Measurements from ENCODE around the gene ASB10. TPM values are rescaled to one million over a fixed set of nuclear protein-coding genes. Genes with fewer than 3 reads are reported as not detected.

The ASB10 gene
- total and polyA plus RNA-seq, 7 experiments from 2014 or later: not detected

DNA sequence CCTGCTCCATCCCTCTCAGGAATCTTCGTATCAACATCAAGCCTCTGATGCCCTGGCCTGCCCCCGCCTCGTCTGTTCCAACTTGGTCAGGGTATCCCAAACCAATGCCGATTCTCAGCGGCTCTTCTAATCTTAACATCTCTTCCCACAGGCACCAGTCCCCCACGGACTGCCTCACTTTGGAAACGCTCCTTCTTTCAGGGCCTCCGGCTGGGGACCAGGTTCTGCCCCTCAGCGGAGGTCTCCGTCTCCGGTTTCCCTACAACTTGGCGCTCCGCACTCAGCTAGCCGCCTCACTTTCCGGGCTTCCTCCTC, 39.5 kb upstream of the ASB10 start:
- Mint-ChIP-seq H3K27me3 (peaks cover 0 to 6% (median 0%) of the 10 kb centered on the region in 5 donors), H3K27ac (peak overlapping the region; percentile 68 to 97 (median 95)), H3K9me3 (no peaks in the 10 kb centered on the region), H3K4me1 (peaks cover 27 to 49% (median 41%) of the 10 kb centered on the region in 7 donors), H3K36me3 (peaks cover 9 to 34% (median 11%) of the 10 kb centered on the region in 5 donors), H3K4me3 (peak overlapping the region; percentile 90 to 99 (median 97))
- Histone ChIP-seq H3K9me3 (ENCODE audit: control insufficient read depth in 2 of 3, low read length in 3 of 3) (no peaks in the 10 kb centered on the region), H3K27me3 (ENCODE audit: control insufficient read depth in 2 of 2, insufficient read depth in 2 of 2, low read length in 2 of 2) (no peaks in the 10 kb centered on the region), H3K4me3 (ENCODE audit: low read length) (peak overlapping the region; percentile 91), H3K27ac (ENCODE audit: low read depth, low read length) (peak overlapping the region; percentile 84), H3K36me3 (ENCODE audit: control insufficient read depth in 2 of 3, insufficient read depth in 3 of 3, low read length in 3 of 3) (peaks cover 8 to 35% (median 9%) of the 10 kb centered on the region in 3 experiments), H3K4me1 (ENCODE audit: control insufficient read depth in 2 of 2, insufficient read depth in 2 of 2, low read length in 2 of 2) (peaks cover 10 to 21% of the 10 kb centered on the region in 2 donors)
- ChIA-PET CTCF (no interaction called here), POLR2A (interaction anchor here (0.5 to 2.2 kb wide), 4 partner anchors 17 to 1644 kb away, joined by 3 to 10 read pairs (median 6); partner anchors contain the start of gene NUB1)
- intact Hi-C loops (cut with micrococcal nuclease): loop anchor here (2.0 to 10.0 kb wide), 9 partner anchors 214 to 1962 kb away; partner anchors contain the start of genes RHEB (in 2 of the 2), ATP6V0E2 (in 1 of the 2), KMT2C (in 1 of the 2) and PRKAG2 (in 1 of the 2)
- DNase-seq (no peak), ATAC-seq (no peak)

- POLR2A ChIA-PET: interaction anchor here (0.5 to 2.2 kb wide), 4 partner anchors 18 to 1643 kb away, joined by 3 to 10 read pairs (median 5); partner anchors contain the start of gene NUB1
- no peaks in the 10 kb centered on the region for H3K9me3 Mint-ChIP-seq
- H3K27me3 Mint-ChIP-seq: peaks cover 0 to 6% (median 0%) of the 10 kb centered on the region in 5 donors
- peaks cover 9 to 35% (median 11%) of the 10 kb centered on the region in 5 donors for H3K36me3 Mint-ChIP-seq
- DNase-seq (no peak), ATAC-seq (no peak)
- H3K36me3 ChIP-seq (ENCODE audit: control insufficient read depth in 2 of 3, insufficient read depth in 3 of 3, low read length in 3 of 3): peaks cover 9 to 38% (median 10%) of the 10 kb centered on the region in 3 experiments
- no peaks in the 10 kb centered on the region for H3K9me3 ChIP-seq (ENCODE audit: control insufficient read depth in 2 of 3, low read length in 3 of 3)
- H3K27me3 ChIP-seq (ENCODE audit: control insufficient read depth in 2 of 2, insufficient read depth in 2 of 2, low read length in 2 of 2): no peaks in the 10 kb centered on the region
- H3K4me1 ChIP-seq (ENCODE audit: control insufficient read depth in 2 of 2, insufficient read depth in 2 of 2, low read length in 2 of 2): peaks cover 9 to 20% of the 10 kb centered on the region in 2 donors
- peaks cover 27 to 44% (median 39%) of the 10 kb centered on the region in 7 donors for H3K4me1 Mint-ChIP-seq
- H3K27ac Mint-ChIP-seq: peak overlapping the region in 6 of 9 donors; percentile 54 to 95 (median 92)
- peak overlapping the region; percentile 91 for H3K4me3 ChIP-seq (ENCODE audit: low read length)
- peak overlapping the region; percentile 84 for H3K27ac ChIP-seq (ENCODE audit: low read depth, low read length)
- CTCF ChIA-PET: no interaction called here
- intact Hi-C loops (cut with micrococcal nuclease): loop anchor here (2.0 to 10.0 kb wide), 9 partner anchors 214 to 1961 kb away; partner anchors contain the start of genes RHEB (in 2 of the 2), ATP6V0E2 (in 1 of the 2), KMT2C (in 1 of the 2) and PRKAG2 (in 1 of the 2)
- peak overlapping the region; percentile 90 to 99 (median 97) for H3K4me3 Mint-ChIP-seq
Observed at GRCh38 chr7:151225948-151226510, 39.0 kb upstream of the ASB10 start.

- peaks cover 14 to 51% (median 20%) of the 10 kb centered on the region in 5 donors for H3K36me3 Mint-ChIP-seq
- intact Hi-C loops (cut with micrococcal nuclease): loop anchor here in 1 of 2 donors (10.0 kb wide), 2 partner anchors 819 to 1959 kb away; partner anchors contain the start of gene ZNF783
- POLR2A ChIA-PET: no interaction called here
- Histone ChIP-seq H3K27me3 (ENCODE audit: control insufficient read depth in 2 of 2, insufficient read depth in 2 of 2, low read length in 2 of 2) (no peaks in the 10 kb centered on the region), H3K4me3 (ENCODE audit: low read length) (no peak overlapping the region), H3K4me1 (ENCODE audit: control insufficient read depth in 2 of 2, insufficient read depth in 2 of 2, low read length in 2 of 2) (peaks cover 9 to 20% of the 10 kb centered on the region in 2 donors), H3K27ac (ENCODE audit: low read depth, low read length) (no peak overlapping the region), H3K9me3 (ENCODE audit: control insufficient read depth in 2 of 3, low read length in 3 of 3) (no peaks in the 10 kb centered on the region), H3K36me3 (ENCODE audit: control insufficient read depth in 2 of 3, insufficient read depth in 3 of 3, low read length in 3 of 3) (peaks cover 15 to 60% (median 18%) of the 10 kb centered on the region in 3 experiments)
- CTCF ChIA-PET: no interaction called here
- peak overlapping the region in 1 of 10 donors; percentile 37 for H3K4me3 Mint-ChIP-seq
- H3K4me1 Mint-ChIP-seq: peaks cover 29 to 45% (median 39%) of the 10 kb centered on the region in 7 donors
- no peak for ATAC-seq
- H3K9me3 Mint-ChIP-seq: no peaks in the 10 kb centered on the region
- H3K27me3 Mint-ChIP-seq: no peaks in the 10 kb centered on the region
- no peak overlapping the region for H3K27ac Mint-ChIP-seq
- no peak for DNase-seq
Observed at GRCh38 chr7:151223728-151224127, 36.7 kb upstream of the ASB10 start.

GRCh38 chr7:151218170-151218569, 31.1 kb upstream of the ASB10 start:
- H3K36me3 ChIP-seq (ENCODE audit: control insufficient read depth in 2 of 3, insufficient read depth in 3 of 3, low read length in 3 of 3): peaks cover 19 to 96% (median 29%) of the 10 kb centered on the region in 3 experiments
- peaks cover 0 to 8% (median 0%) of the 10 kb centered on the region in 7 donors for H3K4me1 Mint-ChIP-seq
- no peaks in the 10 kb centered on the region for H3K27me3 ChIP-seq (ENCODE audit: control insufficient read depth in 2 of 2, insufficient read depth in 2 of 2, low read length in 2 of 2)
- H3K9me3 ChIP-seq (ENCODE audit: control insufficient read depth in 2 of 3, low read length in 3 of 3): no peaks in the 10 kb centered on the region
- H3K4me1 ChIP-seq (ENCODE audit: control insufficient read depth in 2 of 2, insufficient read depth in 2 of 2, low read length in 2 of 2): no peaks in the 10 kb centered on the region
- ATAC-seq (no peak), DNase-seq (no peak)
- no peak overlapping the region for H3K4me3 Mint-ChIP-seq
- H3K27ac Mint-ChIP-seq: peak overlapping the region in 1 of 9 donors; percentile 31
- POLR2A ChIA-PET: no interaction called here
- H3K4me3 ChIP-seq (ENCODE audit: low read length): no peak overlapping the region
- peaks cover 26 to 60% (median 35%) of the 10 kb centered on the region in 5 donors for H3K36me3 Mint-ChIP-seq
- intact Hi-C loops (cut with micrococcal nuclease): no loop called here
- H3K27ac ChIP-seq (ENCODE audit: low read depth, low read length): no peak overlapping the region
- no peaks in the 10 kb centered on the region for H3K27me3 Mint-ChIP-seq
- CTCF ChIA-PET: no interaction called here
- no peaks in the 10 kb centered on the region for H3K9me3 Mint-ChIP-seq

- DNase-seq (no peak), ATAC-seq (no peak)
- intact Hi-C loops (cut with micrococcal nuclease): no loop called here
- CTCF ChIA-PET: no interaction called here
- Histone ChIP-seq H3K27me3 (ENCODE audit: control insufficient read depth in 2 of 2, insufficient read depth in 2 of 2, low read length in 2 of 2) (no peaks in the 10 kb centered on the region), H3K9me3 (ENCODE audit: control insufficient read depth in 2 of 3, low read length in 3 of 3) (no peaks in the 10 kb centered on the region), H3K36me3 (ENCODE audit: control insufficient read depth in 2 of 3, insufficient read depth in 3 of 3, low read length in 3 of 3) (peaks cover 10 to 83% (median 19%) of the 10 kb centered on the region in 3 experiments), H3K4me1 (ENCODE audit: control insufficient read depth in 2 of 2, insufficient read depth in 2 of 2, low read length in 2 of 2) (no peaks in the 10 kb centered on the region), H3K27ac (ENCODE audit: low read depth, low read length) (no peak overlapping the region), H3K4me3 (ENCODE audit: low read length) (no peak overlapping the region)
- Mint-ChIP-seq H3K27ac (no peak overlapping the region), H3K36me3 (peaks cover 26 to 46% (median 28%) of the 10 kb centered on the region in 5 donors), H3K4me3 (no peak overlapping the region), H3K9me3 (no peaks in the 10 kb centered on the region), H3K27me3 (no peaks in the 10 kb centered on the region), H3K4me1 (peaks cover 0 to 5% (median 0%) of the 10 kb centered on the region in 7 donors)
- POLR2A ChIA-PET: no interaction called here
Observed at GRCh38 chr7:151215396-151215795, 28.3 kb upstream of the ASB10 start.

DNA sequence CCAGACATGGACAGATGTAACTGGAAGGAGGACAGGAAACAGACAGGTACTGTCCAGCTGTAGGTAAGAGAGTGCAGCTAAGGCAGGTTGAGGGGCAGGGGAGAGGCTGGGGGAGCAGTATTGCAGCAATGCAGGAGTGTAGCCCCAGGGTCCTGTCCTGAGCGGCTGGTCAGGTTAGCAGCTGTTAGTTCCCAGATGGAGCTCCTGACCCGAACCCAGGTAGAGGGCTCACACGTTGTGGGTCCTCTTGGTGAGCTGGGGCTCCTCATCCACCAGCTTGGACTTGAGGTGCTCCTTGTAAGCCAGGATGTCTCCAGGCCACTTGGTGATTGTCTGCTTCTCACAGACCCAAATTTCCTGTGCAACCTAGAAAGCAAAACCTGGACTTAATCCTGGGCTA, 26.8 kb upstream of the ASB10 start:
- ChIA-PET POLR2A (no interaction called here), CTCF (interaction anchor here (0.6 to 0.8 kb wide), 2 partner anchors 103 to 167 kb away, joined by 3 read pairs; no protein-coding TSS in a partner anchor)
- intact Hi-C loops (cut with micrococcal nuclease): no loop called here

More for the DNA sequence above, 26.8 kb upstream of the ASB10 start:
- Histone ChIP-seq H3K9me3 (ENCODE audit: control insufficient read depth in 2 of 3, low read length in 3 of 3) (no peaks in the 10 kb centered on the region), H3K27ac (ENCODE audit: low read depth, low read length) (no peak overlapping the region), H3K4me1 (ENCODE audit: control insufficient read depth in 2 of 2, insufficient read depth in 2 of 2, low read length in 2 of 2) (no peaks in the 10 kb centered on the region), H3K36me3 (ENCODE audit: control insufficient read depth in 2 of 3, insufficient read depth in 3 of 3, low read length in 3 of 3) (peaks cover 4 to 68% (median 12%) of the 10 kb centered on the region in 3 experiments), H3K4me3 (ENCODE audit: low read length) (no peak overlapping the region), H3K27me3 (ENCODE audit: control insufficient read depth in 2 of 2, insufficient read depth in 2 of 2, low read length in 2 of 2) (no peaks in the 10 kb centered on the region)
- no peaks in the 10 kb centered on the region for H3K9me3 Mint-ChIP-seq
- DNase-seq: no peak
- peaks cover 0 to 5% (median 0%) of the 10 kb centered on the region in 7 donors for H3K4me1 Mint-ChIP-seq
- no peak for ATAC-seq
- H3K36me3 Mint-ChIP-seq: peaks cover 22 to 37% (median 25%) of the 10 kb centered on the region in 5 donors
- H3K27ac Mint-ChIP-seq: no peak overlapping the region
- no peak overlapping the region for H3K4me3 Mint-ChIP-seq
- no peaks in the 10 kb centered on the region for H3K27me3 Mint-ChIP-seq

Measured in naive thymus-derived CD4-positive, alpha-beta T cell (primary cell).